Mucosa of gallbladder (tissue), 1 donor: ENCODE data around the gene SORBS2. TPM values are rescaled to one million over a fixed set of nuclear protein-coding genes. Genes with fewer than 3 reads are reported as not detected.
"Not testable (repeated sequence)": the region's sequence is repeated elsewhere in the genome, so short reads cannot be mapped to it uniquely, and the experiment has no call there.

Experiments
- DNase-seq: peaks from one replicate; pipeline ENCODE4 v3.0.0-alpha.2; 2020; ENCODE audit warnings: low spot score
- total RNA-seq: library from RNA; stranded (reverse); gene quantifications from one replicate; pipeline ENCODE4 v1.2.1, GENCODE V29; 2021
- donor health status: DM: no; HTN: no; CAD: no.

SORBS2 gene
- total RNA-seq, 1 donor from 2014 or later, result 184 TPM

DNA sequence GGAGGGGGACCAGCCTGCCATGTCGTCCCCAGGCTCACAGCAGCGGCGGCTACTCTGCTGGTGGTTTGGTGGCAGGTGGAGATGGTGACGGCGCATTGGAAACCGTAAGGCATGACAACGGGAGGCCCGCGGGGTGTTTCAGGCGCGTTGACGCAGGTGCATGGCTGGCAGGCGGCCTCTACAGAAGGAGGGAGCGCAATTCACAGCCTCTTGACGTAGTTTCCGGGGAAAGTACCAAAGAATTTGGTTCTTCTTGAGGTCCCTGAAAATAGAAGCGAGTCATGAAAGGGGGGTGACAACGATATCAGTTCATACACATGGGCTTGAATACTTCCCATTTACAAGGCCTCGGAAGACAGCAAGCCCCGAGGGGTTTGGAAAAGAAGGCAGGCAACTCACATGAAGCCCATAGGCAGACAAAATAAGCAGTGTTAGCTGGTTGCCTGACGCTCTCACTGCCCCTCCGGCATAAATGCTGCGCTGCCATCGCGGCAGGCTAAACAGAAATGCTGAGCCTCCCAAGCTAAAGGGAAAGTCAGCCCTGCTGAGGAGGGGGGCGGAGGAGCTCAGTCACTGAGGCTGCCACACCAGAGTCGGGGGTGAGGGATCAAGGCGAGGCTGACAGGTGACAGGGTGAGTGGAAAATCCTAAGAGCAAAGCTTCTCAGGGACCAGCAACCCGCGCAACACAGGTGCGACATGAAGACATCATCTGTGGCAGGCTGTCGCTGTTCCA is 224.4 kb downstream of the SORBS2 start:
- no peak for DNase-seq

DNA sequence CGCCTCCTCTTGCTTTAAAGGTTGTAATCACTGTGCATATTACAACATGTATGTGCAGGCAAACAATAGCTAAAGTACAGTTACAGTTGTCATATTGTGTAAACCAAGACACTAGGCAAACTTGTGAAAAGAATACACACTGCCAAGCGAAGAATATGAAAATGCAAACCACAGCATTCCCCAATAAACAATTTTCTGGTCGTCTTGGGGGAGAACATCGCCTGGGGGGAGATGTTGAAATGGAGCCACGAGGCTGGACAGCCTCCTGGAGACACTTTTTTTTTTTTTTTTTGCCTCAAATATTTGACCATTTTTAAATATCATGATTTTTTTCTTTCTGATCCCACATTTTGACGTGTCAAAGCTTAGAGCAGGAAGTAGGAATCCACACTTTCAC is 225.0 kb downstream of the SORBS2 start:
- DNase-seq, result no peak

DNA sequence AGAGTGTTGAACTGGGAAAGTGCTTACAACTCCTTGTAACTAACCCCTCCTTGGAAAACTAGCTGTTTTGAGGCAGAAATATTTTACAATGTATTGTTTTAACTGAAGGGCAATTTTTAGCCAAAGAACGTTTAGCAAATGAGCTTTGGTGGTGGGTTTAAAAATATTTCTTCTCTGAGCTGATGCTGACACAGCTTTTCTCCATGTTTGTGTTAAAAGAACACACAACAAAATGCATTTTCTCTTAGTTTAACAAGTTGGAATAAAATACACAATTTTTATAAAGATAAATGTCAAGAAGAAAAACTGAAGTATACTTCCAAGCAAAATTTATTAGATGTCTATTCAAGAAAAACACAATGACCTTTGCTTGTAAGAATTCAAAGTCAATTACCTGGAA is 226.8 kb downstream of the SORBS2 start:
- no peak for DNase-seq

DNA sequence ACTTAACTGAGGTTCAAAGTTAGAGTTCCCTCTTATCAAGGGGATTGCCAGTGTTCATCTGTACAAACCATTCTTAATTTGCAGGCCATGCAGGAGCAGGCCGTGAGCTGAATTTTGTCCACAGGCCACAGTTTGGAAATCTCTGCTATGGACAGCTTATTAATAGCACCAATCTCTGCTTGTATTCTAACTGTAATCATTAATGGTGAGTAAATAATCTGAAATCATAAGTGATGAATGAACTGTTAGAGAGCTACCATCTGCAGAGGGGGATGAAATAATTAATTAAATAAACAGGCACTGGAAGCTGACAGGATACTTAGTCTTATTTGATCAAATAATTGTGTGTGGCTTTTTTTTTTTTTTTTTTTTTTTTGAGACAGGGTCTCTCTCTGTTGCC is 228.2 kb downstream of the SORBS2 start:
- DNase-seq, result no peak

DNA sequence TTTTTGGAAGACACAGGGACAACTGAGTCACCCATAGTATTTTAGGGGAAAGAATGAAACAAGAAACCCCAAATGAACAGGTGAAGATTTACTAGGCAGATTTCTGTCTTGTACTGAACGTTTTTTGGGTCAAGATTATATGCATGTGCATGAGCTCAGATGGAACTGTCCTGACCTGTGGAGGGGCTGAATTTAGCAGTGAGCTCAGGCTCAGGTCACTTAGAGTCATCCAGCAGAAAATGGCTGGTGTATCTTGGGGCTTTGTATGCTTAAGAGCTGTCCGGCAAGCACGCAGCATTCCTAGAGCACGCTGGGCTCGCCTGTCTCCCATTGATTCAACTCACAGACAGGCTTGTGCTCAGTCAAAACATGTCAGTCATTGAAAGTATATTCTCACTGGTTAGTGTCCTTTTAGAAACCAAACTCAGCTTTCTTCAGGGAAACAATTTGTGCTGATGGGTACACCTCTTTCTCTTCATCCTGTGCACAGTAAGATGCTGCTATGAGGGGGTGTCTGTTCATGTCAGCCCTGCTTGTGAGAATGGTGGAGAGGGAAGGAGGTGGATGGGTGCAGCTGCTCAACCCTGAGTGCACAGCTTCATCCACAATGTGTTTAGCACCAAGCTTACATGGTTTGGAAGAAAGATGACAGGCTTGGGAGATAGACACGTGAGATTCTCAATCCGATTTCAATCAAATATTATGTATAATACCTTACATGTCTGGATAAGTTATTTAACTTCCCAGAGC is 229.2 kb downstream of the SORBS2 start:
- no peak for DNase-seq

DNA sequence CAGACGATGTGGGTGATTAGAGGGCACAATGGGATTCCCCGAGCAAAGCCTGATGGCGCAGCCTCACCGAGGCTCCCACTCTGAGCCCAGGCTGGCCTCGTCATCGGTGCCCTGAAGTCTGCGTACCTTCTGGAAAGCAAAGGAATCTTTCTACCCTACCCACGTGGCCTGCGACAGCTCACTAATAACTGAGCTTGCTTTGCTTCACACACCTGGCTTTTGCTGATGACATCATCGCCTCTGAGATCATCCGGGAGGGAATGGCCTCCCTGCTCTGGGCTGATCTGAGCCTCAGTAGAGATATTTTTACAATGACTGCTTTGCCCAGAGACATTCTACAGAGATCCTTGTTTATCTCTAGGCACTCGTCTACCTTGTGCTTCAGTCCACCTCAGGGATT is 231.3 kb downstream of the SORBS2 start:
- DNase-seq, result no peak

DNA sequence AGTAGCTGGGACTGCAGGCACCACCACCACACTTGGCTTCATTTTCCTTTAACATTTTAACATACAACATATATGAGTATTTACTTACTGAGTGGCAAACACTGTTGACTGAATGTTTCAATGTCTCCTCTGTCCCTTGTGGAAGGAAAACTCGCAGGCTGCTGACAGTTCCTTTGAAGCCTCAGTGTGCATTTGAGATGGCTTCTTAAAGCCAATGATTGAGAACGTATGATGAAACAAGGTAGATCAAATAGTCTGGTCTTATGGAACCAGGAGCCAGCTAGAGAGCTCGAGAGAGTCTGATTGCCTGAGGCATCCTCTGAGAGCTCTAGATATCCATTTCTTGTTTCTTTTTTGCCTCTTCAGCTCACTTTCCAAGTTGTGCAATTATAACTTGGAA is 233.7 kb downstream of the SORBS2 start:
- DNase-seq, result no peak

DNA sequence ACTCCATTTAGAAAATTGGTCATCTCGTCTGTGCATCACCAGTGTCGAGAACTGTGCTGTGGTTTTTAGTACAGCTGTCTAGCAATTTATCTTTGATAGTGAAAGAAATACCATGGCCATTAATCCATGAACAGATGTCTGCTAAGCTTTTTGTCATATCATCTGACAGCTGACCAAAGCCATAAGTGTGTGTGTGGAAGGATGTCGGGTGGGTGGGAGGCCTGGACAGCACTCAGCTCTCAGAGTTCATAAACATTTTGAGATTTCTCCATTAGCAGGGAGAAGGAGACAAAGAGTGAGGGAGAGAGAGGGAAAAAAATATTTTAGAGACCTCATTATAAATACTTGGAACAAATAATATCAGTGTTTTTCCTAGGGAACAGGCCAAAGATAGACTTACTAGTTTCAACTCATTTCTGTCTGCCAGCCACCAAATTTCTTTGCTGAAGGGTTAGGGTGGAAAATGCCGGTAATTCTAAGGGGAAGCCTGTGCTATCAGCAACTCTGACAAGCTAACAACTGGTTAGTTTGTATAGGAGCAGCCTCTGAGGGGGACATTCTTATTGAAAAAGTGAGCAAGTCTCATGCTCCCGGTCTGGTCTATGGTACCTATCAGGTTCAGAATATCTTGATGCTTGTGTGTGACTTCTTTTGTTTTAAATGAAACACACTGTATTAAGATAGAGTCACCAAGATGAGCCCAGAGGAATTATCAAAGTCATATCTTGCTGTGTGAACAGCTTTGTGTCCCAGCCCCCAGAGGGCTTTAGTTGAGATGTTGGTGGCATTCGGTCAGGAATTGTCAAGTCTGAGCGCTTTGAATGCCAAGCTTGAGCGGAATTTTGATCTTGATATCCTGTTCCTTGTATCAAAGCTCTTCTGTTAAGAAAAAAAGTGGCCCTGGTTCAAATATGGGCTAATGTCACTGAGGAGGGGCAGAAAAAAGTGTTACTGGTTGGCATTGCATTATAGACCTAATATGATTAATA is 234.7 kb downstream of the SORBS2 start:
- no peak for DNase-seq

DNA sequence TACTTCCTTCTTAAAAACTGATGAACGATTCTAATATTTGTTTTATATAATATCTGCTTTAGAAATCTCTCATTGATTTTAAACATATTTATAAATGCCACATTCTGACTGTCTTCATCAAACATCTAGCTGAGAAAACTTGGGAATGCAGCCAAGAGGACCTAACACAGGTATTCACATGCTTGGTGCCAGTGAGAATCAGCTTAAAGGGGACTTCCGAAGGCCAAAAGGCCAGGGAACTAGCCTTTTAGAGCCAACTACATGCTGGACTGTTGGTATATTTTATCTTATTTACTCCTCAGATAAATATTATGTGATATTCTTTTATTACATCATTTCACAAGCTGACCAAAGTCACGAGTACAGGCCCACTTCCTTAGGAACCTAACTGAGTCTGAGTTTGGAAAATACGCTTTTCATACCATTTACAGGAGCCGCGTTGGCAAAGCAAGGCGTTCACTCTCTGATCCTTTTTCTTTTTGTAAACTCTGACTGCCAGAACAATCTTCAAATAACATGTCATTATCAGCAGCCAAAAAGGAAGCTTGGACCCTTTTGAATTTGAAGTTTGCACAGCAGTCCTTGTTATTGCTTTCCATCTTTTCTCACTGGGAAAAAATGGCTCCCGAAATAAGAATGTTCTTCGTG is 235.6 kb downstream of the SORBS2 start:
- no peak for DNase-seq

DNA sequence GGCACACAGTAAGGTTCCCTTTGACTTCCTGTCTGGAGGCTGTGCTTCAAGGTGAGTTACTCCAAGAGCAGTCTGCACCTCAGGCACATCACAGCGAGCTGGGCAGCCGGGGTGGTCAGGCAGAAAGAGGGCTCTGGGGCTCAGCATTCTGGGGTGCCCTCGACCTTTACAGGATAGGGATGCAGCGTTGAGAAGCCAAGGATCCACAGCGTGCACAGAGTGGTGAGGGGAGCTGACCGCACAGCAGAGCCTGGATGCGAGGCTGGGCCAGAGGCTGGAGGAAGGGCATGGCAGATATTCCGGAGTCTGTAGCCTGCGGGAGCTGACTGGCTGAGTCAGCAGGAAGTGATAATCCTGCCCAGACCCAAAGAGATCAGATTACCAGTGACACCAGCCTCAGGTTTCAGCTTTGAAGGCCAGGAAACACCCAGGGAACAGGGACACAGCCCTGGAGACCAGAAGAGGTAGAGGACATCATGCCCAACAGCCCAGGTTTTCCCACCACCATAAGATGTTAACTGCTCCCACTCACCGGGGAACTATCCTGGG is 238.3 kb downstream of the SORBS2 start:
- no peak for DNase-seq

DNA sequence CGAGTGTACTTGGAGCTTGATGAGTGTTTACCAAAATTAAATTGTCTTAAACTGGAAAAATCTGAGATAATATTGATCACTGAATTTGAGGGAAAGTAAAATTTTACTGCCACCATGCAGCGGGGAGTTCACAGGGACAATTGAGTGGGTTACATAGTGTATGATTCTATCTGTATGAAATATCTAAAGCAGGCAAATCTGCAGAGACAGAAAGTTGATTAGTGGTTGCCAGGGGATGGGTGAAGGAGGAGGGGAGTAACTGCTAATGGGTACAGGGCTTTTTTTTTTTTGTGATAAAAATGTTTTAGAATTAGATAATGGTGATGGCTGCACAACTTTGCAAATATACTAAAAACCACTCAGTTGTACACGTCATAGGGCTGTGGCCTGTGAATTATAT is 241.3 kb downstream of the SORBS2 start:
- DNase-seq, result no peak

DNA sequence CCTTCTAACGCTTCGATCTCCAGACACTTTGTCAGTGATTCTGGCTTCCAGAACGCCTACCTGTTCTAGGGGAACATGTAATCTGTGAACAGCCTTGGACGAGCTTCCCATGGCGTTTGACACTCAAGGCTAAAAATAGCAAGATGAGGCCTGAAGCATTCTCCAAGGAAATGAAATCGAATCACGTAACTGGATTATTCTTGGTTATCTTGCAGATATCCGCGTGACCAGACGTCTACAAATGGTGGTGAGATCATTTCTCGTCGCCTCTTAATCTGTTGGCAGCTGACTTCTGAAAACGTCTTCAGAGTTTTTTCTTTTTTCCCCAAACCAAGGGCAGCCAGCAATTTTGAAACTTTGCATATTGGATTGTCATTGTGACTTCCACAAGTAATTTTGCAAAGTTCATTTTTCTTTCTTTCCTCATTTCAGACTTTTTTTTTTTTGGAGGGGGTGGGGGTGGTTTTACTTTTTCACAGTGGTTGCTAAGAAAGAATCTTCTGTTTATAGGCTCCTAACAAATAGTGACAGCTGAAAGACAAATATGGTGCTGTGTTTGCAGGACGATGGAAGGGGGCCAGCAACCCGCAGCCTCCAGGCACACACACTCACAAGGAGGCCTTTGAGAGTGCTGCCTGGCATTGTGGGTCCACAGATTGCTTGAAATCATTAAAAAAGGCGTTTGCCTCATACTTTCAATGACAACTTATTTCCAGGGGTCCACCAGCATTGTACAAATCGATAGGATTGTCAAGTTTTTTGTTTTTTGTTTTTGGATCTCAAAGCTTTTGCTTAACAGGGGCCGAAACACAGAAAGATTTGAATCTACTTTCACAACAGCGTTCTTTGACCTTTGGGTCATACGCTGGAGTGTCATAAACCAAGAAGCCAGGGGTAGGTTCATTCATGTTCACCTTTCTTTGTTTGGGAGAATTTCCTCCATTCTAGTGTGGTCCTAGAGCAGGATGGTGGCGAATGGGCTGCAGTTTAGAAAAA is 244.3 kb downstream of the SORBS2 start:
- peak; percentile 27 for DNase-seq

DNA sequence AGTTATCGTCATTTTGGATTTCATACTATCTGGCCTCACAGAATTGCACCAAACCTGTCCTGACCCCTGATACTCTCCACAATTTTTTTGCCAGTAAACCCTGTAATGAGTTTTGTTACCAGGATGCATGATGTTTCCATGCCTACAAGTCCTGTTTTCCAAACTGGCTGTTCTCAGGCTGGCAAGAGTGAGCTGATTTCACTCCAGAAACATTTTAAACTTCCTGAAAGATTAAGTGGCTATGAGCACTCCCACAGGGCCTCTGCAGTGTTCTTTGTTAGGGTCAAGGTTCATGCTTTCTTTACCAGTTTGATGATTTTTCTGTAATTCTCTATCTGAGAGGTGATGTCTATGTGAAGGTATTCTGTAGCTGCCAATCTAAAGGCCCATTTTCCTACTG is 245.0 kb downstream of the SORBS2 start:
- DNase-seq, result peak; percentile 20

DNA sequence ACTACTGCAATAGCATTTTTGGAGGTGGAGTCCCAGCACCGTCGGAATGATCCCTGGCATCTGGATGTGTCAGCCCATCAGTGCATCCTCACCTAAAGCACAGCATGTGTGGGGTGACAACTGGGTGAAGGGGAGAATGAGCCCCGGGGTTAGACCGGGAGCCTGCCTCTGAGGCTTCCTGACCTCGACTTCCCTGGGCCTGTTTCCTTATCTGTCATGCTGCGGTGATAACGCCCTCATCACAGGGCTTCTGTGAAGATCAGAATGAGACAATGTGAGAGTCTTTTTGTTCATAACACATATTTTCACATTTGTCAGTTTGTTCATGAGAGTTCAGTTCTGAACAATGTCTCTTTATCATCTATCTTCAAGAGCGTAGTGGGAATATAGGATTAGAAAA is 245.6 kb downstream of the SORBS2 start:
- DNase-seq, result no peak

DNA sequence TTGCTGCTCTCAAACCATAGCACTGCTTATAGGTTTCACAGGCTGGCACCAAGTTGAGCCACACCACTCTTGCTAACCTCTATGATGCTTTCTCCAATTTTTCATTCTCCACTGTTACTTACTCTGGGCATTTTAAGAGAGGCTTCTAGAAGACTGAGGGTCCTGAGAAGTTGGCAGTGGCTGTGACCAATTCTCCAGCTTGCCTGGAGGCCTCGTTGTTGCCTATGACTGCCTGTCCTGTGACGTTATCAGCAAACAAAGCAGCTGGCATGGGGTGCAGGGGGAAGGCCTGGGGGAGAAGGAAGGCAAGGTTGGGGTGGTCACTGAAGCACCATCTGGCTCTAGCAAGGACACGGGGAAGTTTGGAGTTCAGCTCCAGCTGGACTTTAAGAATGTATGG is 246.3 kb downstream of the SORBS2 start:
- DNase-seq, result no peak

DNA sequence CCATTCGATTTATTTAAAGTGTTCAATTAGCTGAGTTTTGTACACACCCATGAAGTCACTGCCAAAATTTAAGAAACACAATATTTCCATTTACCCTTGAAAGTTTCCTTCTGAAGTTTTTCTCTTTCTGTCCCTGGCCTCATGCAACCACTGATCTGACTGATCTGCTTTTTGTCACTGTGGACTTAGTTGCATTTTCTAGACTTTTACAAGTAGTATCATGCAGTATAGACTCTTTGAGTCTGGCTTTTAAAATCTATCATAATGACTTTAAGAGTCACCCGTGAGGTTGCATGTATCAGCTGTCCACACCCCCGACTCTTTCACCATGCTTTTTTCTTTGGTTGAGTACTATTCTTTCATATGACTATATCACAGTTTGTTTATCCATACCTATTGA is 247.6 kb downstream of the SORBS2 start:
- DNase-seq, result no peak

DNA sequence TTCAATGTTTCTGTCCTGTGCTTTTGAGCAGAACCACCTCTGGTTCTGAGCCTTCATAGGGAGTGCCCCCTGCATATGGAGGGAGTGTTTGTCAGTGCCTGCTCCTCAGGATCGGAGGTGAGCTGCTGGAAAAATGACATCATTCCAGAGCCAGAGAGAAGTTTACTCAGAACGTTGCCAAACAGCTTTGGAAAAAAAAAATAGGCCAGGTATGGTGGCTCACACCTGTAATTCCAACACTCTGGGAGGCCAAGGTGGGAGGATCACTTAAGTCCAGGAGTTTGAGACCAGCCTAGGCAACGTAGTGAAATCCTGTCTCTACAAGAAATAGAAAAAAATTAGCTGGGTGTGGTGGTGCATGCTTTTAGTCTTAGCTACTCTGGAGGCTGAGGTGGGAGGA is 249.5 kb downstream of the SORBS2 start:
- DNase-seq, result no peak

DNA sequence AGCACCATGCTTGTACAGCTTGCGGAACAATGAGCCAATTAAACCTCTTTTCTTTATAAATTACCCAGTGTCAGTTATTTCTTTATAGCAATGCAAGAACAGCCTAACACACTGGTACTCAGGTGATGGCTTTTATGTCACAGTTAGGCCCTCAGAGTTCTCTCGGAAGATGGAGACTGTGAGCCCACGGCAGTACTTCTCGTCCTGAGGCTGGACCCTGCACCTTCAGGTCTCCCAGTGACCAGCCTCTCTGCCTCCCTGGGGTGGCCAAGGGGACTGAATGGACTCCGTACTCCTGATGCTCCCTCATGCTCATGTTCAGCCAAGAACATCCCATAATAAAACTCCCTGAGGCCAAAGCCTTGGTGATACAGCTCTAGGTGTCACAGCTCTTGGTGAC is 251.7 kb downstream of the SORBS2 start:
- DNase-seq, result no peak

DNA sequence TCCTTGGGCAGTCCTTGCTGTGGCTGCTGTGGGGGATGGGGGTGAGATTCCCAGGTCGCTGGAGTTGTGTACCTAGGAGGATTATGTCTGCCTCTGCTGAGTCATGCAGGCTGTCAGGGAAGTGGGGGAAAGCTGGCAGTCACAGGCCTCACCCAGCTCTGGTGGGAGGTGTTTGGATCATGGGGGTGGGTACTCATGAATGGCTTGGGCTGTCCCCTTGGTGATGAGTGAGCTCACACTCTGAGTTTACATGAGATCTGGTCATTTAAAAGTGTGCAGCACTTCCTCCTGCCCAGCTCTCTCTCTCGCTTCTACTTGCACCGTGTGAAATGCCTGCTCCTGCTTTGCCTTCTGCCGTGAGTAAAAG is 252.1 kb downstream of the SORBS2 start:
- DNase-seq, result peak; percentile 60

DNA sequence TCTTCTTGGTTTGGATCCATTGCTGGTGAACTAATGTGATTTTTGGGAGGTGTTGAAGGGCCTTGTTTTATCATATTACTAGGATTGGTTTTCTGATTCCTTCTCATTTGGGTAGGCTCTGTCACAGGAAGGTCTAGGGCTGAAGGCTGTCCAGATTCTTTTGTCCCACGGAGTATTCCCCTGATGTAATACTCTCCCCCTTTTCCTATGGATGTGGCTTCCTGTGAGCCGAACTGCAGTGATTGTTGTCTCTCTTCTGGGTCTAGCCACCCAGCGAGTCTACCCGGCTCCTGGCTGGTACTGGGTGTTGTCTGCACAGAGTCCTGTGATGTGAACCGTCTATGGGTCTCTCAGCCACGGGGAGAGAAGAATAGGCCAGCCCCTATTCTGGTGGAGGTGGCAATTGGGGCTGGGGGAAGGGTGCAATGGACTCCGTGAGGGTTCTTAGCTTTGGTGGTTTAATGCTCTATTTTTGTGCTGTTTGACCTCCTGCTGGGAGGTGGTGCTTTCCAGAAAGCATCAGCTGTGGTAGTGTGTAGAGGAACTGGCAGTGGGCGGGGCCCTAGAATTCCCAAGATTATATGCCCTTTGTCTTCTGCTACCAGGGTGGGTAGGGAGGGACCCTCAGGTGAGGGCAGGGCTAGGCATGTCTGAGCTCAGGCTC is 252.6 kb downstream of the SORBS2 start:
- not testable (repeated sequence) for DNase-seq
